Calu3 (cell line): ENCODE data around the gene DYSF. TPM values are rescaled to one million over a fixed set of nuclear protein-coding genes. Genes with fewer than 3 reads are reported as not detected.

Experiments
- BruUV-seq: library from RNA; stranded (reverse); fragments of 400-500 nt; replicated peaks from 2 replicates; lab custom pipeline; 2021; lab: Mats Ljungman, UMichigan
- CTCF ChIA-PET: fragments of 300-600 bp; sonication (Branson Sonifier 250); formaldehyde crosslinking; loops from one replicate; lab custom pipeline; 2022; ENCODE audit warnings: antibody characterized with exemption; lab: Charles Lee
- DNase-seq: peaks from one replicate; pipeline ENCODE4 v3.0.0; 2022
- H3K27ac Mint-ChIP-seq: one replicate; pipeline ENCODE4 v1.8.0; 2022; ENCODE audit warnings: mixed read lengths; ENCODE audit not compliant: unreplicated experiment
- H3K27me3 Mint-ChIP-seq: one replicate; pipeline ENCODE4 v1.8.0; 2022; ENCODE audit warnings: mixed read lengths; ENCODE audit not compliant: unreplicated experiment
- H3K36me3 Mint-ChIP-seq: one replicate; pipeline ENCODE4 v1.8.0; 2022; ENCODE audit warnings: mild to moderate bottlenecking, moderate library complexity, mixed read lengths; ENCODE audit not compliant: insufficient read depth, unreplicated experiment
- H3K4me1 Mint-ChIP-seq: one replicate; pipeline ENCODE4 v1.8.0; 2022; ENCODE audit warnings: mild to moderate bottlenecking, low read depth, mixed read lengths; ENCODE audit not compliant: unreplicated experiment
- H3K4me3 Mint-ChIP-seq: one replicate; pipeline ENCODE4 v1.8.0; 2022; ENCODE audit warnings: mild to moderate bottlenecking, low read depth, moderate library complexity, mixed read lengths; ENCODE audit not compliant: unreplicated experiment
- H3K9me3 Mint-ChIP-seq: one replicate; pipeline ENCODE4 v1.8.0; 2022; ENCODE audit warnings: low read depth, mixed read lengths; ENCODE audit not compliant: unreplicated experiment
- intact Hi-C: fragments of 100-400 bp; cut with micrococcal nuclease; formaldehyde crosslinking; loops from one replicate; pipeline ENCODE4 v1.10.0; 2022; ENCODE audit not compliant: unreplicated experiment
- total RNA-seq: library from RNA; stranded (reverse); gene quantifications from 2 replicates; pipeline ENCODE4 v1.2.3, GENCODE V29; 2022
- TF ChIP-seq, protein P1 (sequence below): fragments of 200-600 bp; IDR thresholded peaks from one replicate; pipeline ENCODE4 v1.8.0; 2022; ENCODE audit warnings: antibody characterized with exemption; ENCODE audit not compliant: unreplicated experiment

Gene DYSF
- total RNA-seq, 1 experiment from 2014 or later = 3.2 TPM

DNA sequence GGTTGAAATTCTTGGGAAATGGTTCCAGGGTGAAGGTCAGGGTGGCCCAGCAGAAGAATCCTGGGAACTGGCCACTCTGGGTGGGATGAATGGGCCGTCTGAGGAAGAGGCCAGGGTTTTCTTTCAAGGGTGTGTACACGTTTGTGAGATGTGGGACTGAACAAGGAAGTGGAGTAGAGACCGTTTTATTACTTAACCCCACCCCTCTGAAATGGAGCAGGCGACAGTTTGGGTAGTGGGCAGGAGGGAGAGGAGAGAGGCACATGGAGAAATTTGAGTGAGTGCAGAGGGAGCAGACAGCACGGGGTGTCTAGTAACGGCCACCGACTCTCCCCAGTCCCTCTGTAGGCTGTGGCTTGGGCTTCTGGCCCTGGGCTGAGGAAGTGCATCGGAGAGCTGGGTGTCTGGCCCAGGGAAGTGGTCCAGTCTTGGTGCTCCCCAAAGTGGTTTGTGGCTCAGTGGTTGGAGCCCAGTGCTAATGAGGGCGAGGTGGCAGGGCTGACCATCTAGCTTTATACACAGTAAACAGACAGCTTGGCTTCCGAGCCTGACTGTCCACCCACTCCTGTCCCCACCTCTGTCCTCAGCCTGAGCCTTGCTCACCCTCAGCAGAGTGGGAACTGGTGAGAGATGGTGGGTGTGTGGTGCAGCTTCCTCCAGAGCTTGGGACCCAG, 135.3 kb downstream of the DYSF start:
- H3K27me3 Mint-ChIP-seq = peaks cover 66% of the 10 kb centered on the region
- H3K27ac Mint-ChIP-seq = no peak overlapping the region
- no TSS peak for BruUV-seq
- H3K36me3 Mint-ChIP-seq = no peaks in the 10 kb centered on the region
- no peaks in the 10 kb centered on the region for H3K9me3 Mint-ChIP-seq
- intact Hi-C loops = no loop called here
- H3K4me3 Mint-ChIP-seq = no peak overlapping the region
- no peak for DNase-seq
- H3K4me1 Mint-ChIP-seq = no peaks in the 10 kb centered on the region
- CTCF ChIA-PET = no interaction called here
- TF ChIP-seq, protein P1, sequence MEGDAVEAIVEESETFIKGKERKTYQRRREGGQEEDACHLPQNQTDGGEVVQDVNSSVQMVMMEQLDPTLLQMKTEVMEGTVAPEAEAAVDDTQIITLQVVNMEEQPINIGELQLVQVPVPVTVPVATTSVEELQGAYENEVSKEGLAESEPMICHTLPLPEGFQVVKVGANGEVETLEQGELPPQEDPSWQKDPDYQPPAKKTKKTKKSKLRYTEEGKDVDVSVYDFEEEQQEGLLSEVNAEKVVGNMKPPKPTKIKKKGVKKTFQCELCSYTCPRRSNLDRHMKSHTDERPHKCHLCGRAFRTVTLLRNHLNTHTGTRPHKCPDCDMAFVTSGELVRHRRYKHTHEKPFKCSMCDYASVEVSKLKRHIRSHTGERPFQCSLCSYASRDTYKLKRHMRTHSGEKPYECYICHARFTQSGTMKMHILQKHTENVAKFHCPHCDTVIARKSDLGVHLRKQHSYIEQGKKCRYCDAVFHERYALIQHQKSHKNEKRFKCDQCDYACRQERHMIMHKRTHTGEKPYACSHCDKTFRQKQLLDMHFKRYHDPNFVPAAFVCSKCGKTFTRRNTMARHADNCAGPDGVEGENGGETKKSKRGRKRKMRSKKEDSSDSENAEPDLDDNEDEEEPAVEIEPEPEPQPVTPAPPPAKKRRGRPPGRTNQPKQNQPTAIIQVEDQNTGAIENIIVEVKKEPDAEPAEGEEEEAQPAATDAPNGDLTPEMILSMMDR = no peak

DNA sequence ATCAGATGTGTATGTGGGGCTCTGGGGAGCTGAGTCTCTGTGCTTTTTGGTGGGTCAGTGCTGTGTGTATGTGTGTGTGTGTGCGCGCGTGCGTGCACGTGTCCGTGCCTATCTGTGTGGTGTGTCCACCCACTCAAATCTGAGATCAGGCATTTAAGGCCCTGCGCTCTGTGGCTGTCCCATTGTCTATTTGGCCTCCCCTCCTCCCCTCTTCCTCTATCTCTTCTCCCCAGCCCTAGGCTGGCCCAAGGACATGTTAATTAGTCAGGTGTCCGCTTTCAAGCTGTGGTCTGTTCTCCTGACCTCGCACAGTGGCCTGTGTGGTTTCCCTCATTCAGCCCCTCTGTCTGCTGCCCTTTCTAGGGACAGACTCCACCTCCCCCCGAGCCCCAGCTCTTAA, 136.4 kb downstream of the DYSF start:
- CTCF ChIA-PET = no interaction called here
- Mint-ChIP-seq H3K27ac (no peak overlapping the region), H3K4me1 (no peaks in the 10 kb centered on the region), H3K9me3 (no peaks in the 10 kb centered on the region), H3K27me3 (peaks cover 63% of the 10 kb centered on the region), H3K4me3 (no peak overlapping the region), H3K36me3 (no peaks in the 10 kb centered on the region)
- BruUV-seq = no TSS peak
- TF ChIP-seq, protein P1 = no peak
- DNase-seq = no peak
- intact Hi-C loops = no loop called here

DNA sequence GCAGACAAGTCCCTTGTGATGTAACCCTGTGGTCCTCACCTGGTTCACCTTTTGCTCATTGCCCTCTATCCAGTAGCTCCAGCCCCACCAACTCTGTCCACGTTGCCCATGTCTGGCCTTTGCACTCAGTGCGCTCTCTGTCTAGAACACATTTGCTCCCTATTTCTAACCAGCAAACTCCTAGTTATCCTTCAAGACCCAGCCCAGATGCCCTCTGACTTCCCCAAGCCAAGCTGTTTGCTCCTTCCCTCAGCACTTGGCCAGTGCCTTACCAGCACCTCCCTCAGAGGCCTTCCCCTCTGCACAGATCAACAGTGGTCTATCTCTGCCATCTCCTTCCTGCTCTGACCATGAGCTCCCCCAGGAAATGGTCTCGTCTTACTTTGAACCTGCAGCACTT, 137.7 kb downstream of the DYSF start:
- H3K4me3 Mint-ChIP-seq = no peak overlapping the region
- no peaks in the 10 kb centered on the region for H3K36me3 Mint-ChIP-seq
- CTCF ChIA-PET = no interaction called here
- TF ChIP-seq, protein P1 = no peak
- no TSS peak for BruUV-seq
- intact Hi-C loops = no loop called here
- H3K9me3 Mint-ChIP-seq = no peaks in the 10 kb centered on the region
- no peak for DNase-seq
- H3K27ac Mint-ChIP-seq = no peak overlapping the region
- H3K27me3 Mint-ChIP-seq = peaks cover 58% of the 10 kb centered on the region
- no peaks in the 10 kb centered on the region for H3K4me1 Mint-ChIP-seq

DNA sequence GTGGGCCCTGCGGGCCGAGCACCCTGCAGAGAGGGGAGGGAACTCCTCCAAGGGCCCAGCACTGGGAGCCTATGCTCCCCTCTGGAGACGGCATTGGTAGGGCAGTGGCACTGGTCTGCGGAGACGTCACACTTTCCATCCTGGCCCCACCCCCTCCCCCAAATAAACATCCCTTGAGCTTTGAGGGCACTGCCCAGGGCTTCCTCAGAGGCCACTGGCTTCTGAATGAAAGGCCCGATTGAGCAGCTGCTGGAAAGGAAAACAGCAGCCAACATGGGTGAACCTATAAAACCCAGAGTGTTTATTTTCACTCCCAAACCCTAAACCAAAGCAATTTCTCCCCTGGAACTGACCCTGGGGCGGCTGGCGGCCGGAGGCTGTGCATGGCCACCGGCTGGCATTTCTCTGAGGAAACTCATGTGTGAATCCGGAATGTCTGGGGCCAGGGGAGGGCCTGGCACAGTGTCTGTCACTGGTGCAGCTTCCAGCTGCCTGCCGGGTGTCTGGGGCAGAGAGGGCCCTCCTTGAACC, 138.9 kb downstream of the DYSF start:
- CTCF ChIA-PET = no interaction called here
- no TSS peak for BruUV-seq
- Mint-ChIP-seq H3K9me3 (no peaks in the 10 kb centered on the region), H3K36me3 (no peaks in the 10 kb centered on the region), H3K27ac (no peak overlapping the region), H3K27me3 (peaks cover 67% of the 10 kb centered on the region), H3K4me3 (no peak overlapping the region), H3K4me1 (no peaks in the 10 kb centered on the region)
- intact Hi-C loops = no loop called here
- TF ChIP-seq, protein P1 = no peak
- no peak for DNase-seq
